GM21576 (cell line): ENCODE measurements around the gene CALML4.
A peak's percentile ranks its signal among the peaks of the same experiment; 100 is the strongest.
"Not testable (repeated sequence)": the region's sequence is repeated elsewhere in the genome, so short reads cannot be mapped to it uniquely, and the experiment has no call there.

Experiments used
- ATAC-seq: cut with Tn5 transposase; IDR thresholded peaks from one replicate; pipeline ENCODE4 v1.9.1; 2021; ENCODE audit warnings: mild to moderate bottlenecking, moderate library complexity; ENCODE audit not compliant: unreplicated experiment

Gene CALML4

DNA sequence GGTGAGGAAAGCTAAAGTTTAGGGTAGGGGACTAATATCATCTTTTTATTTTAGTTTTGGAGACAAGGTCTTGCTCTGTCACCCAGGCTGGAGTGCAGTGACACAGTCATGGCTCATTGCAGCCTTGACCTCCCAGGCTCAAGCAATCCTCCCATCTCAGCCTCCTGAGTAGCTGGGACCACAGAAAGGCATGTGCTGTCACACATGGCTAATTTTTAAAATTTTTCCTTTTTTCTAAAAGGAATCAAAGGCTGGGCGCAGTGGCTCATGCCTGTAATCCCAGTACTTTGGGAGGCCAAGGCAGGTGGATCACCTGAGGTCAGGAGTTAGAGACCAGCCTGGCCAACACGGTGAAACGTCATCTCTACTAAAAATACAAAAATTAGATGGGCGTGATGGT lies 20.3 kb upstream of the CALML4 start:
- ATAC-seq, result not testable (repeated sequence)

DNA sequence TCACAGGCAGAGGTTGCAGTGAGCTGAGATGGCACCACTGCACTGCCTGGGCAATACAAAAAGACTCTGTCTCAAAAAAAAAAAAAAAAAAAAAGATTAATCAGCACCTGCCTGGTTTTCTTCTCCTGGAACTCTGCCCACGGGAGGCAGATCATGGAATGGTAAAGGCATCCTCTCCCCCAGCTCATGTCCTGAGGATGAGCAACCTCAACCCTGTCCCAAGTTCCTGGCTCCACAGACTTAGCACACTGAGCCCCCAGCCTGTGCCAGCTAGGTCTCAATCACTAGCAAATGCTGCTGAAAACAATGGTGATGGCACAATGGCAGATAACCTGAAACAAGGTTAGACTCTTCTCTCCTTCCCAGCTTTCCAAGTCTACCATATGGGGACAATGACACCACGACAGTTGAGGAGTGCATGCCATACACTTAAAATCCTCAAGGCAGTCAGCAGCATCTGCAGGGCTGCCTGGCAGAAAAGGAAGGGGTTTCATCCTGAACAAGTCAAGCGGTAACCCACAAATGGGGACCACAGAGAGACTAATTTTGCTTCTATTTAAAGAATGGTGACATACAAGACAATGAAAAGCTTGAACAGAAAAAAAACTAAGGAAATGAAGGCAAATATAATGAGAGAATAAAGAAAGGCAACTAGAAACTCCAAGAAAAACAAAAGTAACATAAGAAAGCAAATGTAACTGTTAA lies 19.6 kb upstream of the CALML4 start:
- no peak for ATAC-seq

GRCh38 chr15:68224108-68224507 lies 19.0 kb upstream of the CALML4 start:
- ATAC-seq, result no peak

GRCh38 chr15:68223171-68223570 lies 18.0 kb upstream of the CALML4 start:
- ATAC-seq, result no peak

DNA sequence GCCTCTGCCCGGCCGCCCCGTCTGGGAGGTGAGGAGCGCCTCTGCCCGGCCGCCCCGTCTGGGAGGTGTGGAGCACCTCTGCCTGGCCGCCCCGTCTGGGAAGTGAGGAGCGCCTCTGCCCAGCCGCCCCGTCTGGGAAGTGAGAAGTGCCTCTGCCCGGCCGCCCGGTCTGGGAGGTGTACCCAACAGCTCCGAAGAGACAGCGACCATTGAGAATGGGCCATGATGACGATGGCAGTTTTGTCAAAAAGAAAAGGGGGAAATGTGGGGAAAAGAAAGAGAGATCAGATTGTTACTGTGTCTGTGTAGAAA lies 17.3 kb upstream of the CALML4 start:
- not testable (repeated sequence) for ATAC-seq

GRCh38 chr15:68221530-68222431 lies 16.6 kb upstream of the CALML4 start:
- not testable (repeated sequence) for ATAC-seq

GRCh38 chr15:68220967-68221366 lies 15.8 kb upstream of the CALML4 start:
- no peak for ATAC-seq

GRCh38 chr15:68220489-68220888 lies 15.4 kb upstream of the CALML4 start:
- no peak for ATAC-seq

DNA sequence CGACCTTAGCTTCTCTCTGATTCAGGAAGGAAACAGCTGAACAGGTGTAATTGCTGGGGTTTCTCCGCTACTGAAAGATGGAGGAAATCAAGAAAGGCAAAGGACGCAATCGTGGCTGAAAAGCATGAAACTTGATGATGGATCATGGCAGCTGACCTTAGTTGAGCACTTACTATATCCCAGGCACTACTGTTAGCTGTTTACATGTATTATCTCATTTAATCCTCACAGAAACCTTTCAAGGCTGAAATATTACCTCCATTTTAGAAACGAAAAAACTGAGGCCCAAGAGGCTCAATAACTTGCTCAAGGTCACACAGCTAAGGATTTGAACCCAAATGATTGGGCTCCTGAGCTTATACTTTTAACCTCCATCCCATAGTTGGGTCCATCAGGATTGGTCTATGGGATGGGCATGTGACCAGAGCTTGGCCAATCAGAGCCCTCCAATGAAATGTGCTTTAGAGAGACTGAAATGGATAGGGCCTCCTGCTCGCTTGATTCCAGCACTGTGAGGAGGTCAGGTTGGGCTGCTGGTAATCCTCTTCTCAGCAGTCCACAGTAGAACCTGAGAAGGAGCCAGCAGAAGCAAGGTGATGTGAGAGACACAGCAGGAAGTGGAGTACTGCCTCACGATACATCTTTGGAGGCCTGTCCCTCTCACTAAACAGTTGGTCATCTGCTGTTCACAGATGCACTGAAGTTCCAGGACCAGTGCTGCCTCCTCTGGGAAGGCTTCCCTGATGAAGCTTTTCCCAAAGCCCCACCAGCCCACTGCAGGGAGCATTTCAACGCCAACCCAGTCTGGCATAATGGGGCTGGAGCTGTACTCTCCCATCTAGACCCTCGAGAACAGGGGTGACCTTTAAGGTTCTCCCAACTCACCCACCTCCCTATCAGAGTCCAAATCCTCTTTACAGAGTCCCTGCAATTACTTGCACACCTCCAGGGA lies 14.0 kb upstream of the CALML4 start:
- ATAC-seq, result no peak

DNA sequence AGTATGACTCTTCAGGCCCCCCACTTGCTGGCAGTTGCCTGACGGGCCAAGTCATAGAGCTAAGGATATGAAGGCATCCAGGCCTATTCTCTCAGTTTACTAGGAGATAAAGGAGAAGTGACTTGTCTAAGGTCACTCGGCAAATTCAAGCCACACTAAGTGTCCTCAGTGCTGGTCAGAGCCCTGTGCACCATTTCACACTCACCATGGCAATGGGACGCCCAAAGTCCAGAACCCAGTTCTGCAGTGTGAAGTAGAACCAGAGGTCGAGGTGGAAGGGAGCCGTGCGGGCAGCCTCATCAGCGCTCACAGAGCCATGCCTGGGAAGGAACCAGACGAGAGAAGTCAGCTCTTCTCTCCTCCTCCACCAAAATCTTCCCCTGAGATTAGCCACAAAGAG lies 13.2 kb upstream of the CALML4 start:
- no peak for ATAC-seq

DNA sequence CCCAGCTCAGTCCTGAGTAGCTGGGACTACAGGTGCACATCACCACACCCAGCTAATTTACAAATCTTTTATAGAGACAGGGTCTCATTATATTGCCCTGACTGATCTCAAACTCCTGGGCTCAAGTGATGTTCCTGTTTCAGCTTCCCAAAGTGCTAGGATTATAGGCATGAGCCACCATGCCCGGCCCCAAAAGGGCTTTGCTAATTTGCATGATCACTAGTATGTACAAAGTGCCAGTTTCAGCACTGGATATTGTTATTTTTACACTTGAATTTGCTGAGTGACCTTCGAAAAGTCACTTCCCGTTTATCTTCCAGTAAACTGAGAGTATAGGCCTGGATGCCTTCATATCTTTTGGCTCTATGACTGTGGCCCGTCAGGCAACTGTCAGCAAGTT lies 12.2 kb upstream of the CALML4 start:
- ATAC-seq, result no peak

DNA sequence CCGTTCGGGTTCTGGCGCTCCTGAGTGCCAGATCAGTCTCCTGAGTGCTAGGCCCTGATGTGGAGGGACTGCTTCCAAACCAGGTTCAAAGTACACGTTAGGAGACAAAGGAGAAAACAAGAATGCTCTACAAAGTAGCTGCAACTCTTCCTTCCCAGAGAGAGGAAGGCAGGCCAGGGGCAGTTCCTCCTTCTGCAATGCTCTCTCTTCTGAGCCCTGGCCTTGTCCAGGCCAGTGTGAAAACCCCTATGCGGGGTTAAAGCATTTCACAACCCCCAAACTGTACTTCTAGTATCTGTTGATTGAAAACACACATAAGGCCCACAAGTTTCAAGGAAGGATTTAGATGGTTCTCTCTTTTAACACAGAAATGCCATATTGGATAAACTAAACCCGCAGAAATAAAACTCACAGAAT lies 9.7 kb upstream of the CALML4 start:
- no peak for ATAC-seq

- no peak for ATAC-seq
Observed at GRCh38 chr15:68213991-68214837, 9.1 kb upstream of the CALML4 start.

DNA sequence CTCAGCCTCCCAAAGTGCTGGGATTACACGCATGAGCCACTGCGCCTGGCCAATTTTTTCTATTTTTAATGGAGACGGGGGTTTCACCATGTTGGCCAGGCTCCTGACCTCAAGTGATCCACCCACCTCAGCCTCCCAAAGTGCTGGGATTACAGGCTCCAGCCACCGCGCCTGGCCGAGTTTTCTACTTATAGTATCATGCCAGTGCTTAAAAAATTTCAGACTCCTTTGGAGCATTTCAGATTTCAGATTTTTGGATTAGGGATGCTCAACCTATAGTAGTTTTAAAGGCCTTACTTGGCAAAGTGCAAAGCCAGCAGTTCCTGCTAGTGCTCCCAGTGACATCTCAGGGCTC lies 8.3 kb upstream of the CALML4 start:
- not testable (repeated sequence) for ATAC-seq

DNA sequence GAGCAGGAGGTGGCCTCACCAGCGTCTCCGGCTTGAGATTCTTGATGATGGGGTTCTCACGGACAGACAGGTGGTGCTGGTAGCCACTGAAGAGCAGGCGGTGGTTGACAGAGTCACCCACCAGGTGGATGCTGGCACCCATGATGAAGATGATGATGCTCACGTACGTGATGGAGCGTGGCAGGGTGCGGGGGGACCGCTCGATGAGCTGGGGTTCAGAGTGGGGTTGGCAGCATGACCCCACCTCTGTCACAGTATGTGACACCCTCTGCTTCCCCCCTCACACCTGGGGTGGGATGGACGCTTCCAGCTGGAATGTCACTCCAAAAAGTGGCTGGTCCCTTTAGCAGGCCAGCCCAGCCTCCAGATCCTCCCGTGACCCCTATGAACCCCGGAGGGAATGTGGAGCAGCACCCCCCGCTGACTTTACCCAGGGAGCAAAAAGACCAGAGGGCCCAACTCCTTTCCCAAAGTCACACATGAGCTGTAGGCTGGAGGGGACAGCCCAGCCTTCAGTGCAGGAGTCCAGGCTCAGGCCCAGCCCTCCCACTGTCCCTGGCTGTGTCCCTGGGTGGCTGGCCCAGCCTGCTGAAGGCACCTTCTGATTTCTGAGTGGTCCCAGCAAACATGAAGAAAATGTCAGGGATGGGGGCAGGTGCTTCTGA lies 6.7 kb upstream of the CALML4 start:
- no peak for ATAC-seq

- ATAC-seq, result no peak
Observed at GRCh38 chr15:68210821-68211655, 5.9 kb upstream of the CALML4 start.

- no peak for ATAC-seq
Observed at GRCh38 chr15:68210409-68210756, 5.3 kb upstream of the CALML4 start.

DNA sequence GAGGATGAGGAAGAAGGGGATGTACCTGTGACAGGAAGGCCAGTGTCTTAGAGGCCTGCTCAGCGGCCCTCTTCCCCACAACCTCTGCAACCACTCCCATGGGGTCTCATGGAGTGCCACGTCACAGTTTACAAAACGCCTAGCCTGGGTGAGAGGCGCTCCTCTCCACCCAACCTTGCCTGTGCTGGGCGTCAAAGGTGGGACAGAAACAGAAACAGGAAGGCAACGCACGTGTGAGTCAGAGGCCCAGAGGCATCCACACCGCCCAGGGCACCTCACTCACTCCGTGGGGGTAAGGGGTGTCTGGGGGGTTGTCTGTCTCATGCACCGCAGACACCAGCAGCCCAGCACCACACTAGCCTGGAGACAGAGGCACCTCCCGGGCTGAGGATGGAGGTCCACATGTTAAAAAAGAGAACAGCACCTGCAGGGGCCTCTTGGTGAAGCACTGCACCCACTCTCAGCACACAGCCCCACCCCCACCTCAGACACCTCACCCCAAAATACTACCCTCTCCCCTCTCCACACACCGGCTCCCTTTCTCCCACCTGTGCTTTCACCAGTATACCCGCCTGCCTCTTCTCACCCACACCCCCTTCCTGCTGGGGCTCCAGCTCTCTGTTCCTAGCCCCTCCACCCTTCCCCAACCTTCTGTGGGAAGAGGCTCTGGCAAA lies 4.7 kb upstream of the CALML4 start:
- peak; percentile 45 for ATAC-seq

GRCh38 chr15:68209272-68209671 lies 4.1 kb upstream of the CALML4 start:
- no peak for ATAC-seq
